ENCODE measurements around the gene FSTL4.

Gene FSTL4

DNA sequence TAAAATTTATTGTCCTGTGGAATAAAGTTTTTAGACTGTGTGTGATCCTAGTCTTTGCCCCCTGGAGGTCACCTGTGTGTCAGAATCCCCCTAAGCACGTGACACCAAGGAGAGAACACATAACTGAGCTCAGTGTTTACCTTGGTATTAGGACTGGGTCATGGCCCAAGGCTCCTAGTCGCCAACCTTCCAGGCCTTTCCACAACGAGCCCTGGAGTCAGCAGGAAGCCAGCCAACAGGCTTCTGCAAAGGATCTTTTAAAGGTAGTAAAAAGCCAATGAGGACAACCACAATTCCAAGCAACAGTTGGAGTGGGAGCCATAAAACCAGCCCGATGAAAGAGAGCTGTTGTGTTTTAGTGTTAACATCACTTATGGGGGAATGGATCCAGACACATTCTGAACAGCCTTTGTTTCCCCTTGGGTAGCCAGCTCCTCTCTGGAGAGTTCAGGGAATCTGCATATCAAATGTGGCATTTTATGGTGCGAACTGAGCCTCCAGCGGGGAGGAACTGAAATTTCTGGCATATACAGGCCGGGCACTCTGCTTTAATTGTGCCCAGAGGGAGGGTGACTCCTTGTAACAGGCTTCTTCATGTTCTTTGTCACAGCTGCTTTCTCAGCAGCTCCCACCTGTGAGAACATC is 239.9 kb downstream of the FSTL4 start:
- in situ Hi-C loops (cut with MboI; ENCODE audit: low sequenced_read_pairs): no loop called here

DNA sequence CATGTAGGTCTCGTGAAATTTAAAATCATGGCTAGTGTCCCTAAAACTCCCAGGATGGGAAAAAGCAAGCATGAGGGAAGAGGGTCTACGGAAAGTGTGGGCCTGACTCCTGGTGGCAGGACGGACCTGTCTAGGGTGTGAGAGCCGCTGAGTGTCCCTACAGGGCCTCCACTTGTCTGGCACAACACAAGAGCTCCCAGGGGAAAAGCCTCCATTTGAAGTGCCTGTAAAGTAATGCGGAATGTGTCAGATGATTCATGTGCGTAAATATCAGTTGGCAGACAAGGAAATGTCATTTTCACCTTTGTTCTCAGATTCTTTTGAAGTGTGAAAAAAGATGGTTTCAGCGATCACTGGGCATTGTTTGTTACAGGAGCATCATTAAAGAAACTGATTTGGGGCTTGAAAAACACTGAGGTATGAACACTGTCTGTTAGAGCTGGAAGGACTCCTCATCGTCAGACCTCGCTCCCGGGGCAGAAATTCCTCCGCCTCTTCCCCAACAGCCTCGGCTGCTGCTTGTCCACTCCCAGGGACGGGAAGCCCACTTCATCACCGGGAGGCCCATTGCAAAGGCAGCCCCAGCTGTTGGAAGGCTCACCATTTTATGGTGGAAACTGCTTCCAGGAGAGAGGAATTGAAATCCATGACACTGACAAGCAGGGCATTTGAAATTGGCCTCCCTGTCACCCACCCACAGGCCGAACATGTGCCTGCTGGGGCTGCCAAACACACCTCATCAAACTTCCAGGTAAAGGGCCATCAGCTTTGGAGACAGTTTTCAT is 240.8 kb downstream of the FSTL4 start:
- in situ Hi-C loops (cut with MboI; ENCODE audit: low sequenced_read_pairs): no loop called here

DNA sequence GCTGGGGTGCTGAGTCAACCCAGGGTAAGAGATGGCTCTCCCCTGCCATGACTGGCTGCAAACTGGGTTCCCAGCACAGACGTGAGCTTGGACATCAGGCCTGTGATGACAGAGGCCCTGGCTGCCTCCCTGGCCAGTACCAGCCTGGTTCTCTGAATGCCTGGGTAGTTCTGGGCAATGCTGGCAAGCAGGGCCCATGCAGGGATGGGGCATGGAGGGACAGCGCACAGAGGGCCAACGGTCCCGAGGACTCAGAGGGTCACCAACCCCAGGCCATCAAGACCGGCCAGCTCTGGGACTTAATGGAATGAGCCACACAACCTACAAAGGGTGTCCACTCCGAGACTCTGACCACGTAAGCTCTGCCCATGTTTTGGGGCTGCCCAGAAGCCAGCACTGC is 241.4 kb downstream of the FSTL4 start:
- in situ Hi-C loops (cut with MboI; ENCODE audit: low sequenced_read_pairs): no loop called here

DNA sequence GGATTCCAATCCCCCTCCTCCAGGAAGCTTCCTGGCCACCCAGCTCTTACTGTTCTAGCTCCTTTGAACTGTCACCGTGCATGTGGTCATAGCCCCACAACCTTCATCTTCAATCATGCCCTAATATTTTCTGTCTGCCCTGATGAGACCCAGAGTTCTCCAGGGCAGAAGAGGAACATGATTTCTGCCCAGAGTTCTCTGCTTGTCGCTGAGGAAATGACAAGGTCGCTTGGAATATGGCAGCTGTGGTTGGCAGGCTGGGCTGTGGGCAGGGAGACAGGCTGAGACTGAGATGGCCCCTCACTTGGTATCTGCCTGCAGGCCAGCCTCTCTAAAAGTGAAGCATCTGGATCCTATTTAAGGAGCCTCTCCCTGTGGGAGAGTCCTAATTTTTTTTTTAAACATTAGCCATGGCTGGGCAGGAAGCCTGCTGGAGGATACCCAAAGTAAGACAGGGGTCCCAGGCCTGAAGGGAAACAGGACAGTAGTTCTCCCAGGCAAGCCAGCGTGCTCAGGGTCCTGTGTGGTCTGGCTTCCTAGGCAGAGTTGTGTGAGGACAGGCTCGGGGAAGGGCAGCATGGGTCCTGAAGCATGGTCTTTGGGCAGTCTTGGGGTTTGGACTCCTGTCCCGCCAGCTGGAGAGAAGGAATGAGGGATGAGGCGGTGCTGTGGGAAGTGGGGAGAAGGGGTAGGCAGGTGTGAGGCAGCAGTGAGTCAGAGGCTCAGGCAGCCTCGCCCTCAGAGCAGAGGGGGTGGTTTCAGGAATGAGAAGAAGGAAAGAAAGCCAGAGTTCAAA is 242.1 kb downstream of the FSTL4 start:
- in situ Hi-C loops (cut with MboI; ENCODE audit: low sequenced_read_pairs): no loop called here

DNA sequence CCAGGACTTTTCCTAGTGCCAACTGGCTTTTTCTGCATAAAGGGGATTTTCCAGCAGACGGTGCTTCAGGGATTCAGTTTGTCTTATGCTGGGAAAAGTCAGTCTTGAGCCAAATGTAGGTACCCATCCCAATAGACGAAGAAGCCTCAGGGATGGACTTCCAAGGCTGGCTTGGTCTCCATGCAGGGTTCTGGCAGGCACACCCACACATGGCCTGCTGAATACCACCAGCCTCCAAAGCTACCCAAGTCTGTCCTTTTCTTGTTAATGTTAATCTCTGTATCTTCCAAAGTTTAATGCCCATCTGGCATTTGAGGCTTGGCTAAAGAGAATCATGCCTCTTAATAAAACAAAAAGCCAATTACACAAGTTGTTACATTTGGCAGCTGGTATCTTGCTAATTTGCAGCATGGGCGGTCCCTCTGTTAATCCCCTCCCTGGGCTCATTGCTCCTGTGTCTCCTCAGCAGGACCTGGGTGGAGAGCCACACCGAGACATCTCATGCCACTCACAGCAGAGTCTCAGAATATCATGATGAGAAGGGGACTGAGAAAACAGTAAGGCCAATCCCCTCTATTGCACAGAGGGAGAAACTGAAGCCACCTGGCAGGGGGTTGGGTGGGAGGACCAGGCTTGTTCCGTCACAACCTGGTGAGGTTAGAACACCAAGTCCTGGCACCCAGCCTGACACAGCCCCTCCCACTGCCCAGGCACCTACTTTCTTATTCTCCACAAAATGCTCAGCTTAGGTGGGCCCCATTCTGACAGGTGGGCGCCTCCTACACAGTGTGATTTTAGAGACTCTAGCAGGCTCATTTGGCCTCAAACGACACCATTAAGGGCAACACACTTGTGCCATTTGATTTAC is 243.2 kb downstream of the FSTL4 start:
- in situ Hi-C loops (cut with MboI; ENCODE audit: low sequenced_read_pairs): no loop called here

DNA sequence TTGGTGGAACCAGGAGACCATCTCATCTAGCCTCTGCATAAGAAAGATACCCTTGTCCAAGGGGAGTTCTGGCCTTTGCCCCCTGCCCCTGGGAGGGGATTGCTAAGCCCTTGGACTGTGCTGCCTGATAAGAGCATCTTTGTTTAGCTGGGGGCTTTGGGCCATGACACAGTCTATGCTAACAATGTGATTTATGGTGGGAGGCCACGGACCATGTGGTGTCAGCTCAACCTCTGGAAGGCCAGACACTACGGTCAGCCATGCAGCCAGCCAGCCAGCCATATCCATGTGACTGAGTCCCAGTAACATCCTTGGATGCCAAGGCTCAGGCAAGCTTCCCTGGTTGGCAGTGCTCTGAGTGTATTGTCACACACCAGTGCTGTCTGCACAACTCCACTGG is 244.4 kb downstream of the FSTL4 start:
- in situ Hi-C loops (cut with MboI; ENCODE audit: low sequenced_read_pairs): no loop called here

DNA sequence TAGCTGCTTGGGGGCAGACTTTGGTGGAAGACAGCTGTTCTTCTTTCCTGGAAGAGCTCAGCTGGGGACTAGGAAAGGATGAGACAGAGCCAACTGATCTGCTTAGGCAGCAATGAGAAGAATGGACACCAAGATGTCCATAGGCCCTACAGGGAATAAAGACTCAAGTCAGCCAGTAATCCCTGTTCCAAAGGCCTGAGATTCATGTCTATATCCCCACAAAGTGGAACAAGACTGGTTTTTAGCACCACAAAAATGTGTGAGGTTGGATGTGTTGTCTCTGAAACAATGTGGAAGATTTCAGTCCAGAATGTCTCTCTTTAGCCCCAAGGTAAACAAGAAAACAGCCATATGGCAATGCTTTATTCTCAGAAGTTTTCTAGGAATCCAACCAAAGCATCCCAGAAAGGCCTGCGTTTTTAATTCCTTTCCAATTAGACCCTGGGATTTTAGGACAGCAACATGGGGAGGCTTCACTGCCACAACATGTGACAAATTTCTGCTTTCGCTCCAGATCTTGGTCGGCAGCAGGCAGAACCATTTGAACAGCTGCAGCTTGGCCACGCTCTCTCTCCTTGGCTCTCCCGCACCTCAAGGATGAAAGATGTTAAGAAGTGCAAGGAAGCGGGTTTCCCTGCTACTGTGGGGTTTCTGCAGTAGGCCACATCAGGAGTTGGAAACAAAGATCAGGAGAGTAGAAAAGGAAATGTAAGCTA is 245.1 kb downstream of the FSTL4 start:
- in situ Hi-C loops (cut with MboI; ENCODE audit: low sequenced_read_pairs): no loop called here

DNA sequence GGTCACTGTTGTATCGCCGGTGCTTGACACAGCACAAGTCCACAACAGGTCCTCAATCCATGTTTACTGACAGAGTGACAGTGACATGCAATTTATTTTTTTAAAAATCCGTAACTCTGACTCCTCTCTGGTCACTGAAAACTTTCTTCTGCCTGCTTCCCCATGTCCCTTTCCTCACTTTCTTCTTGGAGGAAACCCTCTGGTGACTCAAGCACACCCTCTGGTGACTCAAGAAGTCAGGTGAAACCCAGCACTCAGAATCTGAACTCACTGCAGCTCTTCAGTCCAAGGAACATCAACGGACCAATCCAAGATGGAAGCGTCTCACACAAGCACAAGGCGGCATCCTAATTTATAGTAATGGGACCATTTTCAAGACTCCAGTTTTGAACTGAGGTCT is 245.9 kb downstream of the FSTL4 start:
- in situ Hi-C loops (cut with MboI; ENCODE audit: low sequenced_read_pairs): no loop called here

DNA sequence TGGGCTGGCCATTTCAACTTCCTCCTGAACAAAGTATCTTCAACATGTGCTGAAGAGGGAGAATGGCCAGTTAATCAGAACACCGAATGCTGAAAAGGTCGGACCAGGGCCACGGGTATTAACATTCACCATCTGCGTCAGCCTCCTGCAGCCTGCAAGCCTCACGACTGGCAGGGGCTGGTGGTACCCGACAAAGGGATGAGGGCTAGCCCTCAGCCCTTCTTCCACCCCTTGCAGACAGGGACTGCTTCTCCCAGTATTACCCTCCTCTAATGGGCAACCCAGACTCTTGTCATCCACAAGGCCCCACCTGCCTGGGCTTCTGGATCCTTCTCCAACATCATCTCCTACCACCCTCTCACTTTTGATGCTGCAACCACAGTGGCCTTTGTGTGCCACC is 246.6 kb downstream of the FSTL4 start:
- in situ Hi-C loops (cut with MboI; ENCODE audit: low sequenced_read_pairs): no loop called here

DNA sequence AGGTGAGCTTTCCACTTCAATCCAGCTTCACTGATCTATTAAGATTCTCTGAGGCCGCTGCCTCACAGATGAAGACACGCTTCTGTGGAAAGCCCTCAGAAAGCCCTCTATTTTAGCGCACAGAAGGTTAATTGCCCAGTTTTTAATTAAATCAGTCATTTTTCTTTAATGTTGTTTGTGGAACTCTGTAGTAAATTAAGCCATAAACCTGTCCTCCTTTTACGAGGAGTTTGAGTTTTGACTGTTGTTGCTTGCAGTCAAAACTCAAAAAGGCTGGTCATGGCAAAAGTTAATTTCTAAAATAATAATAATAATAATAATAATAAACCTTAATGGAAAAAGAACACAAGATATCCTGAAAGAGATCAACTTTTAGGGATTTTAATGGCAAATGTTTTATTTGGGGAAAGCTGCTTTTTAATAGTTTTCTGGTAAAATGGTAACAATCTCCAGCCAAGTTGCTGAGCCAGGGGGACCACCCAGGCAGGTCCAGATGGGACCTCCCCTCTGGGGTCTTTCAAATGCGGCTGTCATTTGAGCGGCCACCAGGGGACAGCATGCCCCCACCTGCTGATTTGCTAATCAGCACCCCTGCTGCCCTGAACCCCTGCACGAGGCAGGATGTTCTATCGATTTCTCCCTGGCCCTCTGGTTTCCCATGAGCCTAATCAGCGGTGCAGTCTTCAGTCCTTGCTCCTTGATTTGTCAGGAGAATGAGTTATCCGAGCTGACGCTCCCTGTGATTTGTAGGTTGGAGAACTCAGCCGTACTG is 247.2 kb downstream of the FSTL4 start:
- in situ Hi-C loops (cut with MboI; ENCODE audit: low sequenced_read_pairs): no loop called here

DNA sequence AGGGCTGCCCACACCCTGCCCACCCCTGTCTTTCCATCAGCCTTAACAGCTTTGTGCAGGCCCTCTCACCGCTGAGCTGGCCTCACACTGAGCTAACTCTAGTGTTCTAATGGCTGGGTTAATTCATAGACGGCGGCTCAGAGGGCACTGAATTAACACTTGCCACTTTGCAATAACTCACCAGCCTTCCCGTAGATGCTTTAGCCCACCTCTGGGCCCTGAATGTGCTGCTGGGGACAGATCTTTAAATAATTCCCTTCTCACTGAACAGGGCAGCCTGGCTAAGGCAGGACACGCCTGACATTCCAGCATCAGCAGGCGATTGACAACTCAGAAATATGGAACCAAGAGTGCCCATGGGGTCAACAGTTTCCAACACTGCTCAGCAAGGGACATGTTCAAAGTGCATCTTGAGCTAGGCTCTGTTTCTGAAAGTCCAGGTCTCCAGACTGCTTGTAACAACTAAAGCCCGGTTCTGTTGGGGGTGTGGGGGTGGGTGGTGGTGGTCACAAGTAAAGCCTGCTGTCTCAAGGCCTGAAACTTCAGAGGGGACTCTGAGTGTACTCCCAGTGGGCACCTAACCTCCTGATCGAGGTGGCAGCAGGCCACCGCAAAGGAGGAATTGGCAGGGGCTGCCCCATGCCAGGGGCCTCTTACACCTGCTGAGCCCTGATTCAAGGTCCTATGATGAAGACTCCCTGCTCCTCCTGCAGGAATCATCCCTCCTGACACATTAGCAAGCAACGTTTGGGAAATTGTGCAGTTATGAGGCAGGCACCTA is 248.3 kb downstream of the FSTL4 start:
- in situ Hi-C loops (cut with MboI; ENCODE audit: low sequenced_read_pairs): no loop called here

DNA sequence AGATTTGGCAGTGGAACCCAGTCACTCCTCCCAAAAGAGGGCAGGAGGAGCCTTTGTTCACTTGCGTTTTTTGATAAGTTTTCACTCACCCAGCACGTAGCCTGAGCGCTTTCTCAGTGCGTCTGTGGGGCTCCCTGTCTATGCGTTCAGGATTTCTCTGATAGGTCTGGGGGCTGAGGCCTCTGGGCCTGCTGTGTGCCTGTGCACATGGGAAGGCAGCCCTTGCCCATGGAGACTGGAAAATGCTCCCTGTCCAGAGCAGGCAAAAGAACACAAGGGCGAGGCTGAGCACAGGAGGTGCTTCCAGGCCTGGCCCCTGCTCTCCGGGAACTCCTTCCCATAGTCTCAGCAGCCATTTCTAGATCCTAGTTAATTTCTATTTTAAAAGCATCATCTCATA is 249.9 kb downstream of the FSTL4 start:
- in situ Hi-C loops (cut with MboI; ENCODE audit: low sequenced_read_pairs): no loop called here

DNA sequence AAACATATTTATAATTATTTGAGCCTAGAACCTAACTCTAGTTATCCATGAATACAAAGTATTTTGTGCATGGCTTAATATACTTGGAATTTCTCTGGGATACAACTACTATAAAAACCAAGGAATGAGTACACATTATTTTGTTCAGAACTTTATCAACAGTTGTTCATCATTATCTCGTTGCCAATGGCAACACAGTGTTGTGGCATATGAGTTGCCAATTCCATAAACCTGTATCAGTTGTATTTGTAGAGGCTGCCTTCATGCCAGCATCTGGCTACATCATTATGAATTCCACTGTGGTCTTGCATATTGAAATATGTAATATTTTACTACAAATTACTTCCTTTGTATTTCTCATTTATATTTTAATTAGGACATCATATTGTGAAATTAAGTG is 250.4 kb downstream of the FSTL4 start:
- in situ Hi-C loops (cut with MboI; ENCODE audit: low sequenced_read_pairs): no loop called here

DNA sequence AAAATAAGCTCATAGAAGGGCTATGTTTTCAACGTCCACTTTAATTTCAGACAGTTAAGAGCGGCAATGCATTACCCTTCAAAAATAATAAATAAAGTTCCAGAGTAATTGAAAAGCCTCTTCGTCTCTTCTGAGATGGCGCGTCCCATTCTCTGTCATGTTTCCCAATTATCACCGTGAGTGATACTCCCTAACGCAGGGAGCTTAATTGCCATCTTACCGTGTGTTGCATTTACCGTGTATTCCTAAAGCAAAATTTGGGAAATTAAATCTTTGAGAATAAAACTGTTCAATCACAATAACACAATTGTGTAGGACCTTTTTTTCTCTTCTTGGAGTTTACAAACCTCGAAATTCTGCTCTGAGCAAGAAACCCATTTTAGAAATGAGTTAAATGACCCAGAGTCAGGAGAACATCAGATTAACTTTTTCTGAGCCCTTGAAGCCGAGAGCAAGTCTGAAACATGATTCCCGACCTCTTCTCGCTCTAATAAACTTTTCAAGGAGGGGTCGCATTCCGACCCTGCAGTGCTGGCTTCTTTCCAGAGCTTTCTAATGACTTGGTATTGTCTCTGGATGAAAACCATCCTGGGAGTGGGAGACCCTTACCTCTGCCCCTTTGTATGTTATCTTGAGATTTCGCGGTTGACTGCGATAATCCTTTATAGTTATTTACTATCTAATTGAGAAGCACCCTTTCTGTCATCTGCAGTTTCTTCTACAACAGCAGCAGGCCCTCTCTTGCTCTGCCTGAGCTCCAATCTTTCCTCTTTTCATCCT is 251.5 kb downstream of the FSTL4 start:
- in situ Hi-C loops (cut with MboI; ENCODE audit: low sequenced_read_pairs): no loop called here

DNA sequence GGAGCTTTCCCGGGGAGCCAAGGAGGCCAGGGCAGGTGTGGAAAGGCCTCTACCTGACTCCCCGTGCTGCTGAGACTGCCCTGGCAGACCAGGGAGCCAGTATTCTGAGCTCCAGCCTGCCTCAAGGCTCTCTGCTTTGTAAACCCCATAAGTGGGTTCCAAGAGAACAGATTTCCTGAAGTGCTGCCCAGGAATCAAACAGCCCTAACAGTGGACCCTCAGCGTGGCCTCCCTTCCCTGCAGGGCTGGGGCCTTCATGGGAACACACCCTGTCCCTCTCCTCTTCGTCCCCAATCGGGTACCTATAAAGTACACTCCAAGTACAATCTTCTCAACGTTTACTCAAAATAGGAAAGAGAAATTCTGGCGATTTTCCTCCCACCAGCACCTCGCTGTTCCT is 252.5 kb downstream of the FSTL4 start:
- in situ Hi-C loops (cut with MboI; ENCODE audit: low sequenced_read_pairs): no loop called here

DNA sequence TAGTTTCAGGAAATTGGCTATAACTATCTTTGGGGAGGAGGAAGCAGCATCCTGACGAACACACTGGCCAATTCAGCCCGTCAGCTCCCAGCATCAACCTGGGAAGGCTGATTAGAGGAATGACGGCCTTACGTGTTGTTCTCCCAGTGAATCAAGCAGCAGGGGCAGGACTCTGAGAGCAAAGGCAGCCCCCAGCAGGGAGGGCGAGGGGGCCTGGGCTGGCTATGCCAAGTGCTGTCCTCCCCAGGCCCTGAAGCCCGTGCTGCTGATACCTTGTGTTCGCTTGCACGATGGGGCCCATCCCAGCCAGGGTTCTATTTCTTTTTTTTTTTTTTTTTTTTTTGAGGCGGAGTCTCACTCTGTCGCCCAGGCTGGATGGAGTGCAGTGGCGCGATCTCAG is 254.1 kb downstream of the FSTL4 start:
- in situ Hi-C loops (cut with MboI; ENCODE audit: low sequenced_read_pairs): no loop called here

DNA sequence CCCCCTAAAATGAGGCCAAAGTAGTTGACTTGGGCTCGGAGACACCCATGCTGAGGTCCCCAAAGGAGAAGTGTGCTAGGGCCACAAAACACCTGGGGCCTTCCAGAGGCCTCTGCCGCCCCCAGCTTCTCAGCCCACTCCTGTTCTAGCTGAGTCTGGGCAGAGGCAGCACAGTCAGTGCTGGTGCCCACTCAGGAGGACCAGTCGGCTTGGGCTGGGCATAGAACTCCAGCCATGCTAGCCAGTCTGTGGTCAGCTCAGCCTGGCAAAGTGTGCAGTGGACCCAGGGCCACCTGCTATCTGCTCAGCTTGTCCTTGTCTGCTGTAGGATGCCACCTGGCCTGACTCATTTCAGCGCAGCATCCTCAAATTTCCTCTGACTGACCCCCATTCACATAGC is 254.6 kb downstream of the FSTL4 start:
- in situ Hi-C loops (cut with MboI; ENCODE audit: low sequenced_read_pairs): no loop called here

DNA sequence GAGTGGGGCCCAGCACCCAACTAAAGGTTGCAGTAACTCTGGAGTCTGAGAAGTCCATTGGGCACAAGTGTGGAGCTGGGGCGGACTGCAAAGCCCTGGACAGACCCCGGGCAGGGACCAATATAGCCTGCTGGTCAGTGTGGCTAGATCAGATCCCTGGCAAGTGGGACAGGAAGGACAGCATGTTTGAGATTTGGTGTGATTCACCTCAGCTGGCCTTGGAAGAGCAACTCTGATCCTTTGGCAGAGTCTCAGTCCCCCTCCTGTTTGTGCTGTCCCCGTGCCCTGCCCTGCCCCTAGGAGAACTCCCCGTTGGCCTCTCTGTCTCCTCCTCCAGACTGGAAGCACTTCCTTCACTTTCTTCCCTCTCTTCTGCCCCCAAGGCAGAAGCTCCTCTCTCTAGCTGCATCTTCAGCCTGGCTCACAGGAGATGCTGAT is 255.3 kb downstream of the FSTL4 start:
- in situ Hi-C loops (cut with MboI; ENCODE audit: low sequenced_read_pairs): no loop called here

All from hTERT RPE-1 (cell line).